Measurements from ENCODE around the gene MYBPC1.

DNA sequence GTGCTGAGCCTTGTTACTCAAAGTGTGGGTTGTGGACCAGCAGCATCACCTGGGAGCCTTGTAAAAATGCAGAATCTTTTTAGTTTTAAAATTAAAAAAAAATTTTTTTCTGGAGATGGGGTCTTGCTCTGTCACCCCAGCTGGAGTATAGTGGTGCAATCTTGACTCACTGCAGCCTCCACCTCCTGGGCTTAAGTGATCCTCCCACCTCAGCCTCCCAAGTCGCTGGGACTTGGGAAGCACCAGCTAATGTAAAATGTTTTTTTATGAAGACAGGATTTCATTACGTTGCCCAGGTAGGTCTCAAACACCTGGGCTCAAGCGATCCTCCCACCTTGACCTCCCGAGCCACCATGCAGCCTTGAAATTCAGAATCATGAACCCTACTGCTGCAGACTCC is 14.4 kb downstream of the MYBPC1 start:
- TF ChIP-seq USF2 (IDR thresholded peaks at IDR 0.05; ENCODE audit: borderline replicate concordance, low read depth, low read length) (no peak), RCOR1 (IDR thresholded peaks at IDR 0.05; ENCODE audit: low read length) (no peak)

All from SK-N-SH (cell line).